GM21360 (cell line): ENCODE measurements around the gene RNASE8.

Experiments used
- ATAC-seq: cut with Tn5 transposase; IDR thresholded peaks from one replicate; pipeline ENCODE4 v1.9.1; 2021; ENCODE audit warnings: mild to moderate bottlenecking, moderate library complexity; ENCODE audit not compliant: unreplicated experiment

Gene RNASE8

DNA sequence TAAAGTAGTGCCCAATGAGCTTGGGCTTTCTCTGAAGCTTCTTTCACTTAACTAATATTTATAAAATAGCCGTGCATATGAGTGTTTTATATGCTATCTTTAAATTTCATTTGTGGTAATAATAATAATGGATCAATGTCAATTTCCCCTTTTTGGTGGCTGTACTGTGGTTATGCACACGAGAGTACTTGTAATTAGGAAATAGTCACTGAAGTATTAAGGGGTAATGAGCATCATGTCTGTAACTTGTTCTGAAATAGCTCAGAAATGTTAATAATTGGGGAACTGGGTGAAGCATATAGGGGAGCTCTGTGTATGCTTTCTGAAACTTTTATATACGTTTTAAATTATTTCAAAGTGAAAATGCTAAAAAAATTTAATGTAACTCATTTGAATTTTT lies 7.0 kb upstream of the RNASE8 start:
- no peak for ATAC-seq

DNA sequence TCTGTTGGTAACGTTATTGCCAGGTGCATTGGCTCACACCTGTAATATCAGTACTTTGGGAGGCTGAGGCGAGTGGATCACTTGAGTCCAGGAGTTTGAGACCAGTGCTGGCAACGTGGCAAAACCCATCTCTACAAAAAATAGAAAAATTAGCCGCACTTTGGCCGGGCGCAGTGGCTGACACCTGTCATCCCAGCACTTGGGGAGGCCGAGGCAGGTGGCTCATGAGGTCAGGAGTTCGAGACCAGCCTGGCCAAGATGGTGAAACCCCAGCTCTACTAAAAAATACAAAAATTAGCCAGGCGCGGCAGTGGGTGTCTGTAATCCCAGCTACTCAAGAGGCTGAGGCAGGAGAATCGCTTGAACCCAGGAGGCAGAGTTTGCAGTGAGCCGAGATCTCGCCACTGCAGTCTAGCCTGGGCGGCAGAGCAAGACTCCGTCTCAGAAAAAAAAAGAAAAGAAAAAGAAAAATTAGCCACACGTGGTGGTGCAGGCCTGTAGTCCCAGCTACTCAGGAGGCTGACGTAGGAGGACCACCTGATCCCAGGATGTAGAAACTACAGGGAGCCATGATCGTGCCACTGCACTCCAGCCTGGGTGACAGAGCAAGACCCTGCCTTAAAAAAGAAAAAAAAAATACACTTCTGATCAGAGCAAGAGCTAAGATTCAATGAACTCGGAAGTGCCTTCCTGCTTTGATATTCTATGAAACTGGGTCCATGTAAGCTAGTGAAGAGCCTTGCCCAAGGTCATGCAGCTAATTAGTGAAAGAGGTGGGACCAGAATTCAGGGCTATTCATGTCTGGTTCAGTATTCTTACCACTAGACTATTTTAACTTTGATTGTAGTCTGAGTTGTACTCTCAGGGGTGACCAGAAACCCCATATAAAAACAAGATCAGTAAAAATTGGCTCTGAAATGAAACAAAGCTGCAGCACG lies 4.2 kb upstream of the RNASE8 start:
- ATAC-seq, result no peak

DNA sequence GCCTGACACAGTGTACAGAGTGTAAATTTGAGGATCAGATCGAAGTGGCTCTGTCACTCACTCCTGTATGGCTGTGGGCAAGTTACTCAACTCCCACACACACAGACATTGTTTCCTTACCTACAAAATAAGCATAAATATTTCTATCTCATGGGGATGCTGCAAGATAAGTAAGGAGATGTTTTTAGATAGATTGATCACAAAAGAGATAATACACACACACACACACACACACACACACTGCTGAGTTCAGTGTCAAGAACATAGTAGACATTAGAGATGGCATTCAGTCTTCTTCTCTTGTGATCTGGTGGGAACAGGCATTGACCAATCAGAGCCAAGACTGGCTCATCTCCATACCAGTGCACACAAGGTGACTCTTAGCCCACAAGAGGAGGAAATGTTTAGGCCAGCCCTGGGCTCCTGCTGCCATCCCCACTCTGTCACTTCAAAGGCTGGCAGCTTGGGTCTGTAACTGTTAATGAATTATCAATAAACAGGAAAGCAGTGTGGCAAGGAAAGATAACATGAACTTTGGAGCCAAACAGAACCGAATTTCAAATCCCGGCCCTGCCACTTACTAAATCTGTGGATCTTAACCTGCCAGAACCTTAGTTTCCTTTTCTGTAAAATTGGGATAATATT lies 3.4 kb upstream of the RNASE8 start:
- no peak for ATAC-seq

DNA sequence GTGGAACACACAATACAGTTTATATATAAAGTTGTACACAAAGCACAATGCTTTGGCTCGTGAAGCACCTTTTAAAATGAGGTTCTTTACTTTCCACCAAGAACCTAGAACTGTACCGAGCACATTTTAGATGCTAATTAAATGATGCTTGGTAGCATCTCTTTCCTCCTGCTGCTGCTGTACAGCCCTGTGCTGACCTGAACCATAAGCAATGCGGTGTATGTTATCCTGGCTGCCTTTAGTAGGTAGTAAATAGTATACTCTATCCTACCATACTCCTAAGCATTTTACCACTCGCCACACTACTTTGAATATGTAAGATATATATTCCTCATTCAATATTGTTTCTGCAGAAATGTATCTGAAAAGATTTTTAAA lies 2.9 kb upstream of the RNASE8 start:
- ATAC-seq, result no peak

DNA sequence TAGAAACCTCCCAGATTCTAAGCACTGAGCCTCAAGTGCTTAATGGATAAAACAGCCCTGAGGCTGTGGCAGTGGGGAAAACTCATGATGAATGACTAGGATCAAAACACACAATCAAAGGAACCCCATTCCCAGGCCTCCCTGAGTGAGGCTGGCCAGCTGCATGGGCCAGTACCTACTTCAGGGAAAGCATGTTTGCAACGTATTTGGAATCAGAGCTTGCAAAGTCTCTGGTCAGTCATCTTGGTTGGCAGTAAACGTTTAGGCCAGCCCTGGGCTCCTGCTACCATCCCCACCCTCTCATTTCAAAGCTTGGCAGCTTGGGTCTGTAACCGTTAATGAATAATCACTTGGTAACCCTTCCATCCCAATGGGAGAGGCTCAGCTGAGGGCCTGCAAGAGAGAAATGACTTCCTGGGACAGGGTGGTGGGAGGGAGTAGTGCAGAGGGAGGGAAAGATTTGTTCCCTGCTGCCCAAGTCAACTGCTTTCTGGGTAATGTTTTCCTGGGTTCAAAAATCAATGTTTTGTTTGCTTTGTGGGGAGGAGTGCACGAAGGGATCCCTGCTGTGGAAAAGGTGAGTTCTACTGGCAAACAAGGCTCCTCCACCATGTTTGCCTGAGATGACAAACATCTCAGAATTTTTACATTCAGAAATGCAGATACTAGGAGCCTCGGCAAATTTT lies 2.0 kb upstream of the RNASE8 start:
- no peak for ATAC-seq

DNA sequence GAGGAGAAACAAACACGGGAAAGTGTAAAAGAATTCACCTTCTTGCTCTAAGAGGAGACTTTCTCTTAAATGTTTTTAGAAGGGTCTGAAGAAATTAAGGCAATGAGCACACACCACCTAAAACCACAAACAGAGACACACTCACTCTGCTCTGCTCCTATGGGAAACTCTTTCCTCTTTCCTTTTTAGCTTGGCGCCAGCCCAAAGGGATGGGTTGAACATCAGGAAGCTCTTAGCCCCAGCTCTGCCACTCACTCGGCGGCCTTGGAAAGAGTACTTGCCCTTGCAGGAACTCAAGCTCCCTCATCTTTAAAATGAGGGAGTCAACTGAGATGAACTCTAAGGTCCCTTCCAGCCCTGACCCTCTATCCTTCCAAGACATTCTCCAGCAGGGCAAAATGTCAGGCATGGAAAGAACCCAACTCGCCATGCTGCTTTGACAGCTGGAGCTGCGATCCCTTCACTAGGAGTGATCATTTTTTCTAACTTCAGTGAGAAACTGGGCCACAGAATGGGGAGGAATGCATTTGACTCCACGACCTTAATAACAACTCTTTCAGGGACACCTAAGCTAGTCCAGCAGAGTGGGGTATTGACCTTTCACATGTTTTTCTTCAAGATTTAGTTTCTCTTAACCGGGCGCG lies 980 bp upstream of the RNASE8 start:
- no peak for ATAC-seq

DNA sequence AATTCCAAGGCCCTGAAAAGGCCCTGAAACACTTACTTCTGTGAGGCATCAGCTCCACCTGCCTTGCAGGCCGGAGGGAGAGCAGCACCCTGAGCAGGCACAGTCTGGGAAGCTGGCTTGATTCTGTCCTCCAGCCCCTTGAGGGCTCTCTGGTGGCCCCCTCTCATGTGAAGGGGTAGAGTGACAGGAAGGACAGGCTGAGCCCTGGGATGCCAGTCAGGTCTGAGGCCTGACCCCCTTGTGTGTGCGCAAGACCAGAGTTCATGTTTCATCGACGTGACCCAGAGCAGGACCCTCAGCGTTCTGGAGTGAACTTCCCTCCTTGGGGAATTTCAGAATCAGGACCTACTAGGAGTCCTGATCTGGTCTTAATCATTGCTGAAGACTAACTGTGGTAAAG lies 1.3 kb downstream of the RNASE8 start:
- ATAC-seq, result no peak

DNA sequence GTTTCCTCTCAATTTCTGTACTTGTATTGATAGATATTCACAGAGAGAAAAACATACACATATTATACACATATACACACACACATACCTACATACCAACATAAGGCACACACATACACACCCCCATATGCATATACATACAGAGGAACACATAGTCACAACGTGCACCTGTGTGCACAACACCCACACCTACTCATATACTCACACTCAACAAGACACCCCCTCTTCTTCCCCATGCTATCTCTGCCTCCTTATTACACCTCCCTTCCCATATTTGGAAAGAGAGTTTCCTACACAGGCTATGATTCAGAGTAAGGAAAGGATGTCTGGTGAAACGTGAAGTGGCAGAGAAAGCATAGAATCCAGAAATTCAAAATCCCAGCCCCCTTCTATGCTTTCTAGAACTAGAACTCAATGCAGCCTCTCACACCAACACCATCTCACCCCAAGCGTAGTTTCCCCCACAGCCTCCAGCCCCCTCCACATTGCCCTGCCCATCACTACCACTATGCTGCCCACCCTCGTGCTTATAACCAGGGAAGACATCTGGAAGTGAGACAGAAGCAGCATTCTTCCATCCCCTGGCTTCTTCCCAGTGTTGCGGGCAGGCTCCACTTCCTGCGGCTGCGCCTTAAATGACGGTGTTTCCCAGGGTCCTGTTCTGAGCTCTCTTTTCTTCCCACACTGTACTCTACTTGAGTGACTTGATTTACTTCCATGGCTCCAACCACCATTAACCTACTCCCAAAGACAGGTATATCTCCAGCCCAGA lies 2.4 kb downstream of the RNASE8 start:
- no peak for ATAC-seq

DNA sequence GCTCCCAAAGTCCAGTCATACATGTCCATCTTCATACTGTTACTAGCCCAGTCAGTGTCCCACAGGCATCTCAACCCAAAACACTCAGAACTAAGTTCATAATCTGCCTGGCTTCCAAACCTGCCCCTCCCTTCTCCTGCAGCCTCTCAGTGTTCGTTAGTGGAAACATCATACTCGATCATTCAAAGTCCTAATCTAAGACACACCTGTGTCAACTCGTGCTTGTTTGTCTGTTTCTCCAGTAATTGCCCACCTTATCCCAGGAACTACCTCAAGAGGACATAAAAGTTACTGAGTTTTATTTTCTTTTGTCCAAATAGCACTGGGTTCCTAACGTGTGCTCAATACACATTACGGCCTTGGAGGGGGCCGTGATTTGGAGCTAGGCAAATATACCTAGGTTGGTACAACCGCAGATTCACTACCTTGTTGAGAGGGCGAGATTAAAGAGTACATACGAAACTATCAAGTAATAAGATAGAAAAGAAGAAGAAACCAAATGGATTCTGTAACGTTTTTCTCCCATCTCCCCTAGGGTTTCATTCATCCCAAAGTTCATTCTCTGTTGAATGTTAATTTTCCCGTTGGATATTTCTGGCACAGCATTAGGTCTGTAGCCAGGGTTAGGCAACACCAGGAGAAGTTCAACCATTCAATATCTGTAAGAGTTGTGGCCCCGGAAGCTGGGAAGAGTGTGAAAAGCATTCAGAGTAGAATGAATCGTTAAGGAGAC lies 3.2 kb downstream of the RNASE8 start:
- ATAC-seq, result no peak

DNA sequence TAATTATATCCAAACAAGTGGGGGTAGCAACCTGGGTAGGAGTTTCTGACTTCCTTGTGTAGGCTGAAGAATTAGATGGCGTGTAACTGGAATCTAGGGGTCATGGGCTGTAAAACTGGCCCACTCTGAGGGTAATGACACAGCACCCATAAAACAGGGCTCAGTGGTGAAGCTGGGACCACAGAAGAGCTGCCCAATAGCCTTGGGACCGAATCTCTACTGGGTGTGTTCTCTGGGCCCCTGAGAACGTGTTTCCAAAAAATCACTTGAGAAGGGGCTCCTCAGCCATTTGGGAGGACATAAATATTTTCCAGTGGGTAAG lies 3.7 kb downstream of the RNASE8 start:
- no peak for ATAC-seq

DNA sequence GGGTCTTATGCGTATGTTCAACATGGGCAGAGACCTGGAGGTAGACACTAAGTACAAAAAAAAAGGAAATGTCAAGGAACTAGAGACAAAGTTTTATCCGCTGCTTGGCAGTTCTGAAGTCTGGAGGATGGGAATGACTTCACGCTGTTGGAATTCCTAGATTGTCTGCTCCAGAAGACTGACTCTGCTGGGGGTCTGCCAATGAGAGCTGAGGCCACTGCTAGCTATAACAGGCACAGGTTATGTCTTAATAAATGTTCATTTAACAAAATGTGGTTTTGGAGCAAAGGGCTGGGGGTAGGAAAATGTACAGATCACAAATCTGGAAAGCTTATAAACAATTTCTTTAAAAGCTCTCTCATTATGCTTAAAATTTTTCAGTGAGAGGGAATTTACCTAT lies 5.9 kb downstream of the RNASE8 start:
- no peak for ATAC-seq

DNA sequence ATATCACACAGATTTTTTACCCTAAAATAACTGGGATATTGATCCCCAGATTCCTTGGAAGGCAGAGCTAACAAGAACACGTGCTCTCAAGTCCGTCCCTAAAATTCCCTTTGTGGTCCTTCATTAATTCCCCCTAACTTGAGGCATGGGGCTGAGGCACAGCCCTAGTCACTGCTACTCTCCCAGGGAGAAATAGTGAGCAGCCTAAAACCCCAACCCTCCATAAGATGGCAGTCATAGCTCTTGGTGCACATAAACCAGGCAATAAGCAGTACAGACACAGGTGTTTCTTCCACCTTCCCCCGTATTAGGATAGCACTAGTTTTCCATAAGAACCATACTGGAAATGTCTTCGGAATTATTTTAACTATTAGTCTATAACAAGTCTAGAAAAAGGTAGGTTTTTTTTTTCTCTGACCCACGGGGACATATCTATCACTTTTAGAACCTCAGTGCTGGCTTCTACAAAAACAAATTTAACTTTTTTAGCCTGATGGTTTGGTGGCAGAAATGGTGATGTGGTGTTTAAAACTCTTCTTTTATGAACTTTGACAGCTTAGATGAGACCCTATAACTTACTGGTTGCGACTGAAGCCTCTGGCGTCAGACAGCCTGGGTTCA lies 9.4 kb downstream of the RNASE8 start:
- no peak for ATAC-seq

DNA sequence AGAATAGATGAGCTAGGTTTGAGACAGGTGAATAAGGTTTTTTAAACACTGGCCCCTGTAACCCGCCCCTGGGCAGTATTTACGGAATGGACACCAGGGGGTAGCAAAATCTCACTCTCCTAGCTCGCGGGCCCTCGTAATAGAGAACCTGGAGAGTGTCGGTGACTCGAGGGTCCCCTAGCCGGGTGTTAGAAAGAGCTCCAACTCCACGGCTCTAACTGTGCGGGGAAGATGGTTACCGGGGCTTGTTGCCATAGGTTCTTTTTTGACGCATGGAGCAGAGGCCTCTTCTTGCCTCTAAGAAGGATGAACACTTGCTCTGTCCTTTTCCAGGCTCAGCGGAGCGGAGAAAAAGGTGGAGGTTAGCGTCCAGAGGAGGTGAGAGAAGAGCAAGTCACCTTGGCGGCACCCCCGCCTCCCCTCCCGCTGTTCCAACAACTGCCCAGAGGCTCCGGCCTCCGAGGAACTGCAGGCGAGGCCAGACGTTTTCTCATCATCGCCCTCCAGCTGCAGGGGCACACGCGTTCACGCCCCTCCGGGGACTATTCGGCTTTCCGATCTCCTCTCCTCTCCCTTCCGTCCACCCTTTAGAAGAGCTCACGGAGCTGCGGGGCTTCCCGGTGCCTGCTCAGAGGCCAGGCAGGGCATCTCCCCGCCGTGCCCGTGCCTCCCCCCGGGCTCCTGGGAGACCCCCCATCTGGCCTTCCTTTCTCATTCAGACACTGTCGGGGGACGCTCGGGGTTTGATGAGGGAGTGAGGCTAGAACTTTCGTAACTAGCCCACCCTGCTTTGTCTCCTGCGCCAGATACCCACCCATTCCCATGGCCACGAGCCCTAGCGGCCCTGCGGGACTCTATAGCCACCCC lies 11.1 kb downstream of the RNASE8 start:
- ATAC-seq, result no peak

DNA sequence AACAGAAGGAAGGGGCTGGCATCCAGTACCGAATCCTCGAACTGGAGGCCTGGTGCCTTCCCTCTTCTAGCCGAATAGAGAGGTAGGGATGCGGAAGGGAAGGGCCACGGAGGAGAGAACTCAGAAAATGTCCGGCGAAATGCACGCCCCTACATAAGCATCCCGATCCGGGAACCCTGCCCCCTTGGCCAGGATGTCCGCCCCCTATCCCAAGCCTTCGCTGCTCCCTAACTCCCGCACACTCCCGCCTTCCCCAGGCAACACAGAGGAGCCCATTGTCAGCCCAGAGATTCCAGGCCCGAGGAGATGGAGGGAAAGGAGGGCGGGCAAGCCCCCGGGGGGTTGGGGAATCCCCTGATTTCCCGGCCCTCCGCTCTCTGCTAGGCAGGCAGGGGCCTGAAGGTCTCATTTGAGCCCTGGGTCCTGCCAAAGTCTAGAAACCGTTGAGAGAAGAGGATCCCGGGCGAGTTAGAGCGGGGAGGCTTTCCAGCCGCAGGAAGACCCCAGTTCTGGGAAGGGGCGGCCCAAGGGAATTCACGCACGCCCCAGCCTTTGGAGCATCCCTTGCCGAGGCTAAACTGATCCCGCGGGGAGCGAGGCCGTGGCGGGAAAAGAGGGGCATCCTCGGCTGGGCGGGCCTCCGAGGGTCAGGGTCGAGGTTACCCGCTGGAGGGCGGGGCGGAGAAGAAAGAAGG lies 11.9 kb downstream of the RNASE8 start:
- ATAC-seq, result no peak

DNA sequence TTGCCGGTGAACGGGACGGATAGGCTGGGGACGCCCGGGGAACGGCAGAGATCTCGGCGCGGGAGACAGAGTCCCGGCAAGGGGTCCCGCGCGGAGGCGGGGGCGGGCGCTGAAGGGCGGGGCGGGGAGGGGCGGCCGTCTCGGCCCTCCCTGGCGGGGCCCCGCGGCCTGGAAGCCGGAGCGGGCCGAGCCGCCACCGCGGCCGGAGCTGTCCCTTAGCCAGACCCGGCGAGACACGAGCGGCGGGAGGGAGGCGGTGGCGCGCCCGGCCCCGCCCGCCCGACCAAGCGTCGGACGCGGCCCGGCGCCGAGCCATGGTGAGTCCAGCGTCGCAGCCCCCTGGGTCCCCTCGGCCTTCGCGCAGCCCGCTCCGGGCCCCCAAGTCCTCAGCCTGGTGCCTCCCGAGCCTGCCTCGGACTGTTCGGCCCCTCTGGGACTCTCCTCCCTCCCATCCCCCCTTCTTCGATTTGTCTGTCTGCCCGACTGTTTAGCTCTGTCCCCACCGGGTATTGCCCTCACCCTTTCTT lies 12.5 kb downstream of the RNASE8 start, which contains the start of gene ARHGEF40:
TSS of gene ARHGEF40 (plus strand) at position 222 of the 527 bp plus-strand sequence. CDS start at position 315, 93 bp downstream.
- no peak for ATAC-seq

DNA sequence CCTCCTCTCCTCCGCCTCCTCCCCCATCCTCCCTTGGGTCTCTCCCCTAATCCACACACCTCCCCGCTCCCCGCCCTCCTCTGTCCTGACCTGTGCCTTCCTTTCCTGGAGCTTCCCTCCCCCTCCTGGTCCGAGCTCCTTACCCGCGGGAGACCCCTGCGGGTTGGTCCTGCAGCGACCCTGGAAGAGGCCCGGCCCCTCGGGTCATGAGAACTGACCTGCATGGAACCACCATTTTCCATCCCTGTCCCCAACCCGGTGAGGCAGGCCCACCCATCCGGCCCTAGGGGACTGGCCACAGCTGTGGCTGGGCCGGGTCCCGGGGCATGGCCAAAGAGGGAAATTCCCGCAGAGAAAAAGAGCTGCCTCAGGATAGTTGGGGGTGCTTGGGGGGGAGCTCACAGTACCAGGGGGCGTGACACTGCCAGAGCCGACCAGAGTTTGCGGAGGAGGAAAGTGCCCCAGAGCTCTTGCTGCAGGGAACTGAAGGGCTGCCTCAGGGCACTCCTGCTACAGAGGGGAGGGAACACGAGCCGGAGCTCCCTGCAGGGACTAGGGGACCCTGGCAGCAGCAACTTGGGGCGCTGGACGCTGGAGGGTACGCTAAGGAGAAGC lies 13.1 kb downstream of the RNASE8 start:
- ATAC-seq, result no peak
